PC-9 (cell line): ENCODE results near the gene PNMA1. TPM values are rescaled to one million over a fixed set of nuclear protein-coding genes. Genes with fewer than 3 reads are reported as not detected.

ENCODE experiments used
- BruUV-seq: library from RNA; stranded (reverse); fragments of 400-500 nt; replicated peaks from 2 replicates; lab custom pipeline; 2021; lab: Mats Ljungman, UMichigan
- CTCF ChIA-PET: fragments of 300-600 bp; sonication (Branson Sonifier 250); formaldehyde crosslinking; loops from one replicate; lab custom pipeline; 2022; ENCODE audit warnings: antibody characterized with exemption; lab: Charles Lee
- POLR2A ChIA-PET: fragments of 300-600 bp; sonication (Branson Sonifier 250); formaldehyde crosslinking; loops from one replicate; lab custom pipeline; 2022; ENCODE audit warnings: antibody characterized with exemption; ENCODE audit not compliant: unreplicated experiment; lab: Charles Lee
- DNase-seq, 2 experiments: peaks; one replicate each; pipeline versions ENCODE4 v3.0.0 to v3.0.0-alpha.2; 2015 to 2022; ENCODE audit warnings: mixed read lengths in 1 of 2
- H2AFZ ChIP-seq: fragments of 200-600 bp; sonication (generic); 2 replicates; pipeline ENCODE4 v1.8.1; 2017; ENCODE audit warnings: antibody characterized with exemption
- H3F3A ChIP-seq: fragments of 200-600 bp; sonication (generic); 2 replicates; pipeline ENCODE4 v1.8.1; 2017; ENCODE audit warnings: antibody characterized with exemption, mild to moderate bottlenecking, low read depth; ENCODE audit not compliant: insufficient read depth
- H3K27ac ChIP-seq: fragments of 200-600 bp; sonication (generic); 2 replicates; pipeline ENCODE4 v1.6.1; 2016; ENCODE audit warnings: mixed run types
- H3K27me3 ChIP-seq: fragments of 200-600 bp; sonication (generic); 2 replicates; pipeline ENCODE4 v1.6.1; 2016; ENCODE audit warnings: low read depth, mixed run types; ENCODE audit not compliant: insufficient read depth
- H3K36me3 ChIP-seq: fragments of 200-600 bp; sonication (generic); 2 replicates; pipeline ENCODE4 v1.6.1; 2016; ENCODE audit warnings: low read depth, mixed run types
- H3K4me1 ChIP-seq: fragments of 200-600 bp; sonication (generic); replicated peaks from 2 replicates; pipeline ENCODE4 v1.6.1; 2016; ENCODE audit warnings: mixed run types; ENCODE audit not compliant: insufficient read depth
- H3K4me2 ChIP-seq: fragments of 200-600 bp; sonication (generic); 2 replicates; pipeline ENCODE4 v1.6.1; 2017; ENCODE audit warnings: mixed run types
- H3K4me3 ChIP-seq: fragments of 200-600 bp; sonication (generic); 2 replicates; pipeline ENCODE4 v1.6.1; 2016; ENCODE audit warnings: mixed run types
- H3K79me2 ChIP-seq: fragments of 200-600 bp; sonication (generic); 2 replicates; pipeline ENCODE4 v1.6.1; 2017; ENCODE audit warnings: low read depth, mixed run types
- H3K9me2 ChIP-seq: fragments of 200-600 bp; sonication (generic); 2 replicates; pipeline ENCODE4 v1.8.1; 2017; ENCODE audit warnings: mild to moderate bottlenecking; ENCODE audit not compliant: insufficient read depth
- H3K9me3 ChIP-seq: fragments of 200-600 bp; sonication (generic); 2 replicates; pipeline ENCODE4 v1.8.1; 2016; ENCODE audit warnings: low read depth; ENCODE audit not compliant: insufficient read depth
- H4K20me1 ChIP-seq: fragments of 200-600 bp; sonication (generic); 2 replicates; pipeline ENCODE4 v1.8.1; 2017; ENCODE audit not compliant: insufficient read depth
- CTCF ChIP-seq: fragments of 200-600 bp; sonication (generic); conservative IDR thresholded peaks from 2 replicates; pipeline ENCODE4 v1.6.1; 2017; ENCODE audit warnings: mixed run types, antibody characterized with exemption, mild to moderate bottlenecking, moderate library complexity
- EZH2 ChIP-seq: fragments of 200-600 bp; sonication (generic); IDR thresholded peaks from 2 replicates; pipeline ENCODE4 v1.8.0; 2017; ENCODE audit warnings: antibody characterized with exemption, low read depth
- intact Hi-C: fragments of 100-400 bp; cut with micrococcal nuclease; formaldehyde crosslinking; loops from one replicate; pipeline ENCODE4 v1.10.0; 2022; ENCODE audit not compliant: unreplicated experiment
- total RNA-seq: library from RNA; stranded (reverse); gene quantifications from 2 replicates; pipeline ENCODE4 v1.2.3, GENCODE V29; 2021

The PNMA1 gene
- total RNA-seq, 1 experiment from 2014 or later = 13.6 TPM

- no peaks in the 10 kb centered on the region for H3F3A ChIP-seq
- no peaks in the 10 kb centered on the region for H4K20me1 ChIP-seq
- POLR2A ChIA-PET = interaction anchor here (0.8 kb wide), 1 partner anchor 600 kb away, joined by 11 read pairs; no protein-coding TSS in a partner anchor
- no peaks in the 10 kb centered on the region for H3K4me1 ChIP-seq
- H3K4me3 ChIP-seq = no peak overlapping the region
- no peak overlapping the region for H3K4me2 ChIP-seq
- H3K79me2 ChIP-seq = no peaks in the 10 kb centered on the region
- TF ChIP-seq EZH2 (no peak), CTCF (no peak)
- no peak overlapping the region for H3K27ac ChIP-seq
- intact Hi-C loops = no loop called here
- H3K9me2 ChIP-seq = no peaks in the 10 kb centered on the region
- no peaks in the 10 kb centered on the region for H3K36me3 ChIP-seq
- no peaks in the 10 kb centered on the region for H3K9me3 ChIP-seq
- H2AFZ ChIP-seq = no peak overlapping the region
- no peak for DNase-seq
- H3K27me3 ChIP-seq = no peaks in the 10 kb centered on the region
- no TSS peak for BruUV-seq
- CTCF ChIA-PET = interaction anchor here (0.6 kb wide), 1 partner anchor 320 kb away, joined by 3 read pairs; no protein-coding TSS in a partner anchor
Measured at GRCh38 chr14:73685328-73685727, 28.9 kb downstream of the PNMA1 start.

- no peaks in the 10 kb centered on the region for H3K9me2 ChIP-seq
- intact Hi-C loops = no loop called here
- TF ChIP-seq EZH2 = no peak
- TF ChIP-seq CTCF = no peak
- BruUV-seq = no TSS peak
- H3K36me3 ChIP-seq = no peaks in the 10 kb centered on the region
- DNase-seq = no peak
- H3K4me3 ChIP-seq = no peak overlapping the region
- no peaks in the 10 kb centered on the region for H4K20me1 ChIP-seq
- ChIA-PET CTCF (interaction anchor here (0.6 kb wide), 1 partner anchor 319 kb away, joined by 3 read pairs; no protein-coding TSS in a partner anchor), POLR2A (interaction anchor here (0.8 kb wide), 1 partner anchor 600 kb away, joined by 11 read pairs; no protein-coding TSS in a partner anchor)
- H3K9me3 ChIP-seq = no peaks in the 10 kb centered on the region
- H3K4me1 ChIP-seq = no peaks in the 10 kb centered on the region
- H3F3A ChIP-seq = peaks cover 4% of the 10 kb centered on the region; the same call in 1 of the 2 replicates
- H3K79me2 ChIP-seq = no peaks in the 10 kb centered on the region
- no peak overlapping the region for H2AFZ ChIP-seq
- no peak overlapping the region for H3K4me2 ChIP-seq
- no peaks in the 10 kb centered on the region for H3K27me3 ChIP-seq
- no peak overlapping the region for H3K27ac ChIP-seq
Measured at GRCh38 chr14:73684627-73685026, 29.6 kb downstream of the PNMA1 start.

- Histone ChIP-seq H3K4me1 (no peaks in the 10 kb centered on the region), H3K36me3 (no peaks in the 10 kb centered on the region), H3K27ac (no peak overlapping the region), H3K79me2 (no peaks in the 10 kb centered on the region), H3K4me2 (no peak overlapping the region), H2AFZ (no peak overlapping the region), H3K27me3 (no peaks in the 10 kb centered on the region), H3K9me3 (no peaks in the 10 kb centered on the region), H4K20me1 (no peaks in the 10 kb centered on the region), H3K4me3 (no peak overlapping the region), H3F3A (peaks cover 8% of the 10 kb centered on the region; the same call in 1 of the 2 replicates), H3K9me2 (no peaks in the 10 kb centered on the region)
- BruUV-seq = no TSS peak
- intact Hi-C loops = no loop called here
- no peak for DNase-seq
- ChIA-PET POLR2A (no interaction called here), CTCF (no interaction called here)
- TF ChIP-seq CTCF (no peak), EZH2 (no peak)
Measured at GRCh38 chr14:73680821-73681220, 33.4 kb downstream of the PNMA1 start.
